K562 (cell line): Measurements from ENCODE around the gene USP35. TPM values are rescaled to one million over a fixed set of nuclear protein-coding genes. Genes with fewer than 3 reads are reported as not detected.
A peak's percentile ranks its signal among the peaks of the same experiment; 100 is the strongest.

Experiments used
- CBFA2T3 ChIP-seq: fragments of 450-650 bp; IDR thresholded peaks from 2 replicates; pipeline ENCODE4 v1.6.1; 2017
- EP400 ChIP-seq: fragments of 450-650 bp; IDR thresholded peaks from 2 replicates; pipeline ENCODE4 v1.6.1; 2017; ENCODE audit warnings: antibody characterized with exemption, mild to moderate bottlenecking, moderate library complexity
- FOXA3 ChIP-seq, 2 experiments: fragments of 450-650 bp in 1 of 2; sonication (generic) in 1 of 2; formaldehyde crosslinking; IDR thresholded peaks in 1 of 2; conservative IDR thresholded peaks in 1 of 2; 2 replicates each; pipeline versions ENCODE4 v1.4.0 to v1.8.0; 2020 to 2022; ENCODE audit warnings: mild to moderate bottlenecking in 2 of 2, missing genetic modification reagents in 1 of 2
- MEIS2 ChIP-seq: fragments of 450-650 bp; IDR thresholded peaks from 2 replicates; pipeline ENCODE4 v1.6.1; 2014; ENCODE audit warnings: mild to moderate bottlenecking; ENCODE audit not compliant: partially characterized antibody
- NRF1 ChIP-seq, 2 experiments: fragments of 450-650 bp; IDR thresholded peaks in 1 of 2; conservative IDR thresholded peaks in 1 of 2; 2 replicates each; pipeline ENCODE4 v1.6.1; 2014; ENCODE audit warnings: mild to moderate bottlenecking in 2 of 2
- PRPF4 ChIP-seq: fragments of 200-400 bp; formaldehyde crosslinking; IDR thresholded peaks from one replicate; pipeline ENCODE4 v1.6.1; 2017; ENCODE audit warnings: low read length, low read depth, mild to moderate bottlenecking; ENCODE audit not compliant: insufficient read depth, poor library complexity, severe bottlenecking
- RBBP5 ChIP-seq: fragments of 200-600 bp; sonication (generic); IDR thresholded peaks from 2 replicates; pipeline ENCODE4 v1.6.1; 2012; ENCODE audit warnings: borderline replicate concordance, mild to moderate bottlenecking, low read length, control low read depth, inconsistent platforms; ENCODE audit not compliant: insufficient read depth, poor library complexity, severe bottlenecking
- RBFOX2 ChIP-seq: fragments of 200-400 bp; formaldehyde crosslinking; IDR thresholded peaks from 2 replicates; pipeline ENCODE4 v1.6.1; 2017; ENCODE audit warnings: low read depth, mild to moderate bottlenecking, low read length, moderate library complexity
- RFX1 ChIP-seq: fragments of 450-650 bp; IDR thresholded peaks from 2 replicates; pipeline ENCODE4 v1.6.1; 2016; ENCODE audit warnings: mild to moderate bottlenecking, moderate library complexity
- ZBTB7A ChIP-seq: IDR thresholded peaks from 2 replicates; pipeline ENCODE4 v1.6.1; 2011; ENCODE audit warnings: low read depth, mild to moderate bottlenecking, low read length, moderate library complexity, borderline replicate concordance; ENCODE audit not compliant: control insufficient read depth
- ZNF639 ChIP-seq, 2 experiments: fragments of 200-800 bp in 1 of 2; sonication (Bioruptor generic) in 1 of 2; sonication (generic) in 1 of 2; formaldehyde crosslinking in 1 of 2; IDR thresholded peaks in 1 of 2; conservative IDR thresholded peaks in 1 of 2; 2 replicates each; pipeline versions ENCODE4 v1.5.0 to v1.6.1; 2016 to 2020; ENCODE audit warnings: missing compliant biosample characterization in 1 of 2, missing genetic modification characterization in 1 of 2, missing genetic modification reagents in 1 of 2
- polyA plus RNA-seq, 8 experiments: library from polyadenylated mRNA; depleted of rRNA in 4 of 8; stranded (reverse) in 5 of 8; unstranded in 3 of 8; fragments of >200 nt; fragmentation: Nextera tagmentation in 2 of 8; fragmentation: Illumina TruSeq in 1 of 8; extraction: Ambion mirVana in 2 of 8; extraction: Trizol in 1 of 8; gene quantifications; 2 replicates each; pipeline versions ENCODE4 v1.2.1 to v1.2.3, GENCODE V29; 2011 to 2014; ENCODE audit warnings: inconsistent platforms in 1 of 8, missing spikeins in 1 of 8
- total RNA-seq, 7 experiments: library from RNA; depleted of rRNA in 6 of 7; stranded (reverse); fragments of >200 nt in 6 of 7; fragmentation: Illumina TruSeq in 2 of 7; extraction: Trizol in 2 of 7; gene quantifications; 2 replicates each; pipeline versions ENCODE4 v1.2.1 to v1.2.3, GENCODE V29; 2011 to 2021; ENCODE audit warnings: low replicate concordance in 1 of 7
- TF ChIP-seq, protein P1 (sequence below): fragments of 200-800 bp; sonication (Bioruptor generic); IDR thresholded peaks from 2 replicates; pipeline ENCODE4 v1.6.1; 2017; ENCODE audit warnings: missing genetic modification characterization, missing compliant biosample characterization
- TF ChIP-seq, protein P2 (sequence below): sonication (generic); formaldehyde crosslinking; IDR thresholded peaks from 2 replicates; pipeline ENCODE4 v1.8.0; 2022; ENCODE audit warnings: missing genetic modification reagents, mild to moderate bottlenecking, moderate library complexity, borderline replicate concordance
- TF ChIP-seq, protein P3 (sequence below): sonication (generic); formaldehyde crosslinking; IDR thresholded peaks from 2 replicates; pipeline ENCODE4 v1.8.0; 2022; ENCODE audit warnings: mild to moderate bottlenecking, missing genetic modification reagents

The USP35 gene
- total and polyA plus RNA-seq, 9 of the 15 experiments (the other 6 are each of a cell fraction or from before 2014, with no cell fraction given) = 0.01 to 4.8 (median 3.6) TPM

- TF ChIP-seq ZNF639 (CRISPR knock-in tag; conservative IDR thresholded peaks at IDR 0.05 in 1 of 2, IDR thresholded peaks at IDR 0.05 in 1 of 2) = 0 out of 4 replicates have a peak, but pooled peaks of 1 of the 2 experiments have one; percentile 18
- peak; percentile 10; the same call in 1 of the 2 replicates for TF ChIP-seq ZBTB7A
- TF ChIP-seq FOXA3 (CRISPR knock-in tag; conservative IDR thresholded peaks at IDR 0.05 in 1 of 2, IDR thresholded peaks at IDR 0.05 in 1 of 2) = peak in 1 of 2 experiments; percentile 52; a peak in 1 of 4 replicates
- 0 out of 2 replicates have a peak, but pooled peaks have one; percentile 10 for TF ChIP-seq CBFA2T3
- no peak for TF ChIP-seq PRPF4
- no peak for TF ChIP-seq RBFOX2
- no peak for TF ChIP-seq RBBP5
- TF ChIP-seq, protein P1, sequence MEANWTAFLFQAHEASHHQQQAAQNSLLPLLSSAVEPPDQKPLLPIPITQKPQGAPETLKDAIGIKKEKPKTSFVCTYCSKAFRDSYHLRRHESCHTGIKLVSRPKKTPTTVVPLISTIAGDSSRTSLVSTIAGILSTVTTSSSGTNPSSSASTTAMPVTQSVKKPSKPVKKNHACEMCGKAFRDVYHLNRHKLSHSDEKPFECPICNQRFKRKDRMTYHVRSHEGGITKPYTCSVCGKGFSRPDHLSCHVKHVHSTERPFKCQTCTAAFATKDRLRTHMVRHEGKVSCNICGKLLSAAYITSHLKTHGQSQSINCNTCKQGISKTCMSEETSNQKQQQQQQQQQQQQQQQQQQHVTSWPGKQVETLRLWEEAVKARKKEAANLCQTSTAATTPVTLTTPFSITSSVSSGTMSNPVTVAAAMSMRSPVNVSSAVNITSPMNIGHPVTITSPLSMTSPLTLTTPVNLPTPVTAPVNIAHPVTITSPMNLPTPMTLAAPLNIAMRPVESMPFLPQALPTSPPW (CRISPR knock-in tag) = no peak; the same call in 1 of the 2 replicates
- TF ChIP-seq, protein P2, sequence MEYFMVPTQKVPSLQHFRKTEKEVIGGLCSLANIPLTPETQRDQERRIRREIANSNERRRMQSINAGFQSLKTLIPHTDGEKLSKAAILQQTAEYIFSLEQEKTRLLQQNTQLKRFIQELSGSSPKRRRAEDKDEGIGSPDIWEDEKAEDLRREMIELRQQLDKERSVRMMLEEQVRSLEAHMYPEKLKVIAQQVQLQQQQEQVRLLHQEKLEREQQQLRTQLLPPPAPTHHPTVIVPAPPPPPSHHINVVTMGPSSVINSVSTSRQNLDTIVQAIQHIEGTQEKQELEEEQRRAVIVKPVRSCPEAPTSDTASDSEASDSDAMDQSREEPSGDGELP (CRISPR knock-in tag) = peak; percentile 88
- no peak for TF ChIP-seq EP400
- TF ChIP-seq NRF1 (conservative IDR thresholded peaks at IDR 0.05 in 1 of 2, IDR thresholded peaks at IDR 0.05 in 1 of 2) = peak; percentile 23 to 45; a peak in 2 of 4 replicates
- peak; percentile 14 for TF ChIP-seq MEIS2
- TF ChIP-seq, protein P3, sequence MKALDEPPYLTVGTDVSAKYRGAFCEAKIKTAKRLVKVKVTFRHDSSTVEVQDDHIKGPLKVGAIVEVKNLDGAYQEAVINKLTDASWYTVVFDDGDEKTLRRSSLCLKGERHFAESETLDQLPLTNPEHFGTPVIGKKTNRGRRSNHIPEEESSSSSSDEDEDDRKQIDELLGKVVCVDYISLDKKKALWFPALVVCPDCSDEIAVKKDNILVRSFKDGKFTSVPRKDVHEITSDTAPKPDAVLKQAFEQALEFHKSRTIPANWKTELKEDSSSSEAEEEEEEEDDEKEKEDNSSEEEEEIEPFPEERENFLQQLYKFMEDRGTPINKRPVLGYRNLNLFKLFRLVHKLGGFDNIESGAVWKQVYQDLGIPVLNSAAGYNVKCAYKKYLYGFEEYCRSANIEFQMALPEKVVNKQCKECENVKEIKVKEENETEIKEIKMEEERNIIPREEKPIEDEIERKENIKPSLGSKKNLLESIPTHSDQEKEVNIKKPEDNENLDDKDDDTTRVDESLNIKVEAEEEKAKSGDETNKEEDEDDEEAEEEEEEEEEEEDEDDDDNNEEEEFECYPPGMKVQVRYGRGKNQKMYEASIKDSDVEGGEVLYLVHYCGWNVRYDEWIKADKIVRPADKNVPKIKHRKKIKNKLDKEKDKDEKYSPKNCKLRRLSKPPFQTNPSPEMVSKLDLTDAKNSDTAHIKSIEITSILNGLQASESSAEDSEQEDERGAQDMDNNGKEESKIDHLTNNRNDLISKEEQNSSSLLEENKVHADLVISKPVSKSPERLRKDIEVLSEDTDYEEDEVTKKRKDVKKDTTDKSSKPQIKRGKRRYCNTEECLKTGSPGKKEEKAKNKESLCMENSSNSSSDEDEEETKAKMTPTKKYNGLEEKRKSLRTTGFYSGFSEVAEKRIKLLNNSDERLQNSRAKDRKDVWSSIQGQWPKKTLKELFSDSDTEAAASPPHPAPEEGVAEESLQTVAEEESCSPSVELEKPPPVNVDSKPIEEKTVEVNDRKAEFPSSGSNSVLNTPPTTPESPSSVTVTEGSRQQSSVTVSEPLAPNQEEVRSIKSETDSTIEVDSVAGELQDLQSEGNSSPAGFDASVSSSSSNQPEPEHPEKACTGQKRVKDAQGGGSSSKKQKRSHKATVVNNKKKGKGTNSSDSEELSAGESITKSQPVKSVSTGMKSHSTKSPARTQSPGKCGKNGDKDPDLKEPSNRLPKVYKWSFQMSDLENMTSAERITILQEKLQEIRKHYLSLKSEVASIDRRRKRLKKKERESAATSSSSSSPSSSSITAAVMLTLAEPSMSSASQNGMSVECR = peak; percentile 48; the same call in 1 of the 2 replicates
- TF ChIP-seq RFX1 = peak; percentile 84
These were observed 3.6 kb downstream of the USP35 start (continued) for GRCh38 chr11:78192223-78192719.
